HG03469 (cell line): ENCODE results near the gene COL27A1.

Experiments
- ATAC-seq: cut with Tn5 transposase; IDR thresholded peaks from one replicate; pipeline ENCODE4 v1.9.1; 2021; ENCODE audit warnings: mild to moderate bottlenecking, moderate library complexity, moderate number of reproducible peaks; ENCODE audit not compliant: unreplicated experiment

Gene COL27A1

GRCh38 chr9:114261987-114262386 lies 106.7 kb downstream of the COL27A1 start:
- ATAC-seq, result no peak

DNA sequence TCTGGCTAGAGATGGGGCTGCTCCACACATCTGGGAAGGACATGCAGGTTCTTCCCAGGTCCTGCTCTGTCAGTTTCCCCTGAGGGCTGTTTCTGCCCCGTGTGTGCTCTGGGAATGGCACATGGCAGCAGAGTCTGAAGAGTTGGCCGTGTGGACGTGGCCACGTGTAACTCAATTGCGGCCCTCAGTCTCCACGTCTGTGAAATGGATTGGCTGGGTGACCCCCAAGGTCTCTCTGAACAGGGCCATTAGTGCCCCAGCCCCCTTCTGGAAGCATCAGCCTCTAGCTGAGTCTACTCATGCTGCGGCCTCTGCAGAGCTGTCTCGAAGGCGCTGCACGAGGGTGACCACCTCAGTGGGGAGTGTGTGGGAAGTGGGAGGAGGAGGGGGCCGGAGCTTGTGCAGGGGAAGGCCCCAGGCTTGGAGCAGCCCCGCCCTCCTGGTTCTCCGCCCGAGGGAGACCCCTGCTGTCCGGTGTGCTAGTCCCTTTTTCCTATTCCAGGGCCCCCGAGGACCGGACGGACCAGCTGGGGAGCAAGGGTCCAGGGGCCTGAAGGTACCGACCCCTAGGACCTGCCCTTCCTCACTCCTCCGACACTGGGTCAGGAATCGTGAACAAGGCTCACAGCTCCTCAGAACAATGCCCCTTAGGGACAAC lies 108.6 kb downstream of the COL27A1 start:
- ATAC-seq, result no peak

DNA sequence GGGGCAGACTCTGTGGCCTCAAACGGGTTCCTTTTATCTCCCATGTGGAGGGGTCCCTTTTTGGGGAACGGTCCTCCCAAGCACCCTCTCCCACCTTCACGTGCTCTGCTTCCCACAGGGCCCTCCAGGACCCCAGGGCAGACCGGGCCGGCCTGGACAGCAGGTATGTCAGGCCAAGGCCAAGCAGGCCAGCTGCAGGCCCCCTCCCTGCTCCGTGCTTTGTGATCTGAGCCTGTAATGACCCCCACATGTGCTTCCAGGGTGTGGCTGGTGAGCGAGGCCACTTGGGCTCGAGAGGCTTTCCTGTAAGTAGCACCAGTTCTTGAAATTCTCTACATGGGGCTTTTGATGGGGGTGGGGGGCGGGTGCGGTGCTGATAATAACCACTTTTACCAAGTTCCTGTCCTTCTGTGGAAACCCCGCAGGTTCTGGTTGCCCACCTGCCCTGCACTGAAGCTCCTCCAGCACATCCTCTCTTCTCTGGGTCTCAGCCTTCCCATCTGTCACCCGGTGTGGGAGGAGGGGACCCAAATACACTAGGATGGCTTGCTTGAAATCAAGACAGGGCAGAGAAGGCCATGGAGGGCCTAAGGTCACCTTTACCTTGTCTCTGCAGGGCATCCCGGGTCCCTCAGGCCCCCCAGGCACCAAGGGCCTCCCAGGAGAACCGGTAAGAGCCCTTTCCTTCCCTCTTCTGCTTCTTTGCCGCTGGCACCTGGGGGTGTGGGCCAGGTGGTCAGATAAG lies 109.6 kb downstream of the COL27A1 start:
- ATAC-seq, result no peak

DNA sequence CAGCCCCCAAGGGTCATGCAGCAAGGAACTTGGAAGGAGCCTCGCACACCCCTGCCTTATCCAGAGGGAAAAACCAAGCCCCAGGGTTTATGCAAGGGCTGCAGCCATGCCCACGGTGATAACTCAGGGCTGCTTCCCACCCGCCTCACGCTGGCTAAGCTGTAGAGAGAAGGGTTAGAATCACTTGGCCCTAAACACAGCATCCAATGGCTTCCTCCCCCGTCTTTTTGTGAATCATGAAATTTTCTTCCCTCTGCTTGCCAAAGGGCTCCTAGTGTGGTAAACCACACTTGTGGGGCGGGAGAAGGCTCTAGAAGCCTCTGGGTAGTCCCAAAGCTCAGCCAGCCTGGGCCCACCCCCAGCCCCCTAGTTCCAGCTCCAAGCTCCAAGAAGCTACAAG lies 111.6 kb downstream of the COL27A1 start:
- ATAC-seq, result no peak

GRCh38 chr9:114269023-114269422 lies 113.7 kb downstream of the COL27A1 start:
- no peak for ATAC-seq

- ATAC-seq, result no peak
Measured at GRCh38 chr9:114270120-114270975, 115.0 kb downstream of the COL27A1 start.

DNA sequence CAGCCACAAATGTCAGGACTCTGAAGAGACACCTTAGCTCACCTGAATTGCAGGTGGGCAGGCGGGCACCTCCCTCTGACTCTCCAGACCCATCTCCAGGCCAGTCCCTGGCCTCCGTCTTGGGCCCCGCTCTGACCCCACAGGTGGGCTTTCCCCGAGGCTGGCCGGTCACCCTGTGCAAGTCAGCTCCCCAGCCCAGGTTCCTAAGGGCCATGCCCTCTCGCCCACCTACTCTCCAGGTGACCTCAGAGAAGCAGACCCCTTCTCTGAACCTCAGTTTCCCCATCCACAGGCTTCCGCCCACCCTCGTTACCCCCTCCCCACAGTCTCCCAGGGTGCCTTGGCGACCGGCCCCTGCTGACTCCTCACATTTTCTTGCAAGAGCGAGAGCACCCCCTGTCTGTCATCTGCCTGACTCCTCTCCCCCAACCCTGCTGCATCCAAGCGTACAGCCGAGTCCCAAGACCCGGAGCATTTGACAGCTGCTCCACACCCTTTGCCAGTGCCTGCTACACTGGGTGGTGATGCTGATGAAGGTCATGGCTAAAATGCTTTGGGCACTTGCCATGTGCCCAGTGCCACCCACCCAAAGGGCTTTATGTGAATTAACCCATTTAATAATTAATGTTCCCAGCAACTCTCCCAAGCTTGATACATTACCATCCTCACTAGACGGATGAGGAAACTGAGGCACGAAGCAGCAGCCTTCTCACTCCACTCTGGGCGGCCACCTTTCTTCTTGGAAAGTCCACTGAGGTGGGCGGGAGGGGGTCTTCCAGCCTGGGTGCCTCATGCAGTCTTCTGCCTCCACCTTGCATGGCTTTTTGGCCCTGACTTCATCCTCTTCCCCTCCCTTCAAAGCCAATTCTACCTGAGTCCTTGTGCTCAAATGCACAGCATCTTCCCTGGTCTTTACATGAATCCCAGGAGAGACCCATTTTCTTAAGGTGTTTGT lies 116.5 kb downstream of the COL27A1 start:
- no peak for ATAC-seq

DNA sequence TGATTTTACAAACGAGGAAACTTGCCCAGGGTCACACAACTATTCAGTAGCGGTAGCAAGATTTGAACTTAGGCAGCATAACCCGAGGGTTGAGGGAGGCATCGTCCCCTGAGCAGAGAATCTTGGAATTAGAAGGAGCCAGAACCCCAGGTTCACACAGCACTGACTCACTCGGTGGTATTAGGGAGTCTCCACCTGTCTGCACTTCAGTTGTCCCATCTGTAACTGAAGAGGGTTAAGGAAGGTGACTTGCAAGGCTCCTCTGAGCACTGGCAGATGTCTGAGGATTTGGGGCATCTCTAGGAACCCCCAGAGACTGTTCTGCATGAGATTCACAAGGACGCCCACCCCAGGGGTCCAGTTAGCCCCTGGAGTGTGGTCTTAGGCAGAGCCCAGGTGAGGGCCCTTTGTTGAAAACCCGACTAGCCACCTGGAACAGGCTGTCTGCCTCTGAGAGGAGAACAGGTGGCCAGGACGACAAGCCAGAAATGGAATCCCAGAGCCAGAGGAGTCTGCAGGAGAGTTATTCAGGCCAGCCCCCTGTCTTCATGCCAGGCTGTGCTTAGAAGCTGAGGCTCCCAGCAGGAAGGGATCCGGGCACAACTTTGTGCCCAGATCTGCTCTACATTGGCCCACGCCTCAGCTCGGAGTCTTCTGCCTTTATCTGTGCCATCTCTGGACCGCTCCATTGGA lies 117.5 kb downstream of the COL27A1 start:
- ATAC-seq, result no peak

- no peak for ATAC-seq
Measured at GRCh38 chr9:114273461-114273881, 118.1 kb downstream of the COL27A1 start.

DNA sequence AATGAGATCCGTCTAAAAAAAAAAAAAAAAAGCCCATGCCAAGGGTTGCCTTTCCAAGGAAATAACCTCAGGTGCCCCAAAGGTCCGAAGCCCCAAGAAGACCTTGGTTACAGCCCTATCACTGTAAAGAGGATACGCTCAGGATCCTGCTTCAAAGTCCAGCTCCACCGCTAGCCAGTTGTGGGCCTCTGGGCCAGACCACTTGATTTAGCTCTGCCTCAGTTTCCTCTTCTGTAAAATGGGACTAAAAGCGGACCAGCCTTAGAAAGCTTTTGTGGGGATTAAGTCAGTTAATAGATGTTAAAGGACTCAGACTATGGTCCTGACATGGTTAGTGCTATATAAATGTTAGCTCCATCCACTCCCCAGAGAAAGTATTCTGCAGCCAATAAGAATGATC lies 118.9 kb downstream of the COL27A1 start:
- no peak for ATAC-seq

- no peak for ATAC-seq
Measured at GRCh38 chr9:114275246-114276004, 120.1 kb downstream of the COL27A1 start.

GRCh38 chr9:114276908-114277821 lies 121.8 kb downstream of the COL27A1 start:
- no peak for ATAC-seq

DNA sequence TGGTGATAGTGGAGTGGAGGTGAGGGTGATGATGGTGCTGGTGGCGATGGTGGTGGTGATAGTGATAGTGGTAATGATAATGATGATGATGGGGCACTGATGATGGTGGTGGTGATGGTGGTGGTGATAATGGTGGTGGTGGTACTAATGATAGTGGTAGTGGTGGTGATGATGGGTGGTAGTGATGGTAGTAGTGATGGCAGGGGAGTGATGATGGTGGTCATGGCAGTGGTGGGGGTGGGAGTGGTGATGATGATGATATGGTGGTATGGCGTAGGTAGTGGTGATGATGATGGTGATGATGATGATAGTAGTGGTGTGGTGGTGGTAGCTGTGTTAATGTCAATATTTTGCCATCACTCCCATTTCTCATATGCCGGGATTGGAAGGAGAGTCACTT lies 123.0 kb downstream of the COL27A1 start:
- no peak for ATAC-seq

DNA sequence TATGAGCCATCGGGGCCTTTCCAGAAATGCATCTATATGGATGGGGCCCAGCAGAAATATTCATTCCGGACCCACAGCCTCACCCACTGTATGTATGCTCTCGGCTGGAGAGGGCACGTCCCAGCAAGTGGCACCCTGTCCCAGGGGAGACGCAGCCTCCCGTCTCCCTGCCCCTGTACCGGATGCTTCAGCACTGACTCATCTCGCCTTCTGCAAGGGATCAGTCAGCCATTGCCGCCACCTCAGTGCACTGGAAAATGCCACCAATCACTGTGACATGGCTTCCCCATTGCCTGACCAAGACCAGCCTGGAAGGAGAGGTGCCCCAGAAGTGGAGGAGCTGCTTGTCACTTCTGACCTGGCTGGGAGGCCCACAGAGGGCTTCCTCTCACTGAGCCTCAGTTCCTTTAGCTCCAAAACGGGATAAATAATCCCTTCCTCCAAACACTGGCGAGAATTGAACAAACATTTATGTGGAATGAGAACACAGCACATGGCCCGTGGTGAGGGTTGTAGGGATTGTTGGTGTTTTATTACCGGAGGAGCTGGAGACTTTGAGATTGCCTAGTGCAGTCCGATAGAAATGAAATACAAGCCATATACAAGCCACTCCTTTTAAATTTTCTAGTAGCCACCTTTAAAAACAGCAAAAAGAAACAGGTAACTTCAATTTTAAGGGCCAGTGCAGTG lies 123.7 kb downstream of the COL27A1 start:
- no peak for ATAC-seq

DNA sequence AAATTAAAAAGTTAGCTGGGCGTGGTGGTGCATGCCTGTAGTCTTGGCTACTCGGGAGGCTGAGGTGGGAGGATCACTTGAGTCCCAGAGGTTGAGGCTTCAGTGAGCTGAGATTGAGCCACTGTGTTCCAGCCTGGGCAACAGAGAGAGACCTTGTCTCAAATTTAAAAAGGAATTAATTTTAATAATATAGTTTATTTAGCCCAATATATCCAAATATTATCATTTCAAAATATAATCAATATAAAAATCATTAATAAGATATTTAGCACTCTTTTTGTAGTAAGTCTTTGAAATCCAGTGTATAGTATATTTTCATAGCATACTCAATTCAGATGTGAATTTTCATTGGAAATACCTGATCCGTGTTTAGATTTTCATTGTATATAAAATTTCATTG lies 124.4 kb downstream of the COL27A1 start:
- no peak for ATAC-seq

GRCh38 chr9:114280636-114281472 lies 125.5 kb downstream of the COL27A1 start:
- ATAC-seq, result no peak
